ENCODE data around the gene LST1. TPM values are rescaled to one million over a fixed set of nuclear protein-coding genes. Genes with fewer than 3 reads are reported as not detected.

LST1 gene
- total RNA-seq, 1 experiment from 2014 or later = not detected

- DNase-seq (ENCODE audit: low read depth, low spot score) (no peak), ATAC-seq (no peak)
- BruUV-seq (replicated peaks) = no TSS peak
- POLR2A ChIA-PET = no interaction called here
- no peak for TF ChIP-seq TCF7L2 (IDR thresholded peaks at IDR 0.05; ENCODE audit: low read depth, low read length)
- TF ChIP-seq SIN3A (IDR thresholded peaks at IDR 0.05; ENCODE audit: borderline replicate concordance, insufficient read depth, low read depth, low read length) = no peak
- TF ChIP-seq CTCF (IDR thresholded peaks at IDR 0.05) = no peak
- no peak for TF ChIP-seq POLR2AphosphoS5 (IDR thresholded peaks at IDR 0.05; ENCODE audit: low read depth, low read length)
- TF ChIP-seq REST (IDR thresholded peaks at IDR 0.05; ENCODE audit: insufficient read depth in 1 of 2, low read depth in 2 of 2, low read length in 1 of 2) = no peak
- intact Hi-C loops (cut with micrococcal nuclease; ENCODE audit: unreplicated experiment) (no loop called here), in situ Hi-C loops (cut with HindIII; ENCODE audit: low pct_unique_long_range_greater_than_20kb, low sequenced_read_pairs) (no loop called here)
- peaks cover 30% of the 10 kb centered on the region for H3K36me3 ChIP-seq (ENCODE audit: control insufficient read depth, insufficient read depth, low read length)
- no peaks in the 10 kb centered on the region for H3K9me3 ChIP-seq (ENCODE audit: control insufficient read depth, insufficient read depth, low read depth, low read length)
- H3K4me1 ChIP-seq (ENCODE audit: control insufficient read depth, insufficient read depth, low read length) = peaks cover 11% of the 10 kb centered on the region; the same call in 1 of the 2 replicates
- no peaks in the 10 kb centered on the region for H3K27me3 ChIP-seq (ENCODE audit: control insufficient read depth, insufficient read depth, low read length)
- no peak overlapping the region for H3K4me3 ChIP-seq (ENCODE audit: low read depth in 2 of 2, low read length in 2 of 2)
- H3K27ac ChIP-seq (ENCODE audit: low read length) = no peak overlapping the region
- CTCF ChIA-PET = no interaction called here
Observed at GRCh38 chr6:31634969-31635575, 49.0 kb downstream of the LST1 start.

- no TSS peak for BruUV-seq (replicated peaks)
- ChIA-PET POLR2A (no interaction called here), CTCF (no interaction called here)
- H3K4me3 ChIP-seq (ENCODE audit: low read depth in 2 of 2, low read length in 2 of 2) = no peak overlapping the region
- TF ChIP-seq SIN3A (IDR thresholded peaks at IDR 0.05; ENCODE audit: borderline replicate concordance, insufficient read depth, low read depth, low read length) (no peak), CTCF (IDR thresholded peaks at IDR 0.05) (no peak), TCF7L2 (IDR thresholded peaks at IDR 0.05; ENCODE audit: low read depth, low read length) (no peak), POLR2AphosphoS5 (IDR thresholded peaks at IDR 0.05; ENCODE audit: low read depth, low read length) (no peak), REST (IDR thresholded peaks at IDR 0.05; ENCODE audit: insufficient read depth in 1 of 2, low read depth in 2 of 2, low read length in 1 of 2) (no peak)
- H3K9me3 ChIP-seq (ENCODE audit: control insufficient read depth, insufficient read depth, low read depth, low read length) = no peaks in the 10 kb centered on the region
- intact Hi-C loops (cut with micrococcal nuclease; ENCODE audit: unreplicated experiment) = no loop called here
- in situ Hi-C loops (cut with HindIII; ENCODE audit: low pct_unique_long_range_greater_than_20kb, low sequenced_read_pairs) = no loop called here
- H3K36me3 ChIP-seq (ENCODE audit: control insufficient read depth, insufficient read depth, low read length) = peaks cover 28% of the 10 kb centered on the region
- H3K27ac ChIP-seq (ENCODE audit: low read length) = no peak overlapping the region
- no peak for ATAC-seq
- peaks cover 11% of the 10 kb centered on the region; the same call in 1 of the 2 replicates for H3K4me1 ChIP-seq (ENCODE audit: control insufficient read depth, insufficient read depth, low read length)
- no peaks in the 10 kb centered on the region for H3K27me3 ChIP-seq (ENCODE audit: control insufficient read depth, insufficient read depth, low read length)
- no peak for DNase-seq (ENCODE audit: low read depth, low spot score)
Observed at GRCh38 chr6:31636698-31637596, 50.9 kb downstream of the LST1 start.
